ENCODE results near the gene CARHSP1. TPM values are rescaled to one million over a fixed set of nuclear protein-coding genes. Genes with fewer than 3 reads are reported as not detected.

The CARHSP1 gene
- total and polyA plus RNA-seq, 7 experiments from 2014 or later = 24.9 to 123 (median 39.2) TPM

DNA sequence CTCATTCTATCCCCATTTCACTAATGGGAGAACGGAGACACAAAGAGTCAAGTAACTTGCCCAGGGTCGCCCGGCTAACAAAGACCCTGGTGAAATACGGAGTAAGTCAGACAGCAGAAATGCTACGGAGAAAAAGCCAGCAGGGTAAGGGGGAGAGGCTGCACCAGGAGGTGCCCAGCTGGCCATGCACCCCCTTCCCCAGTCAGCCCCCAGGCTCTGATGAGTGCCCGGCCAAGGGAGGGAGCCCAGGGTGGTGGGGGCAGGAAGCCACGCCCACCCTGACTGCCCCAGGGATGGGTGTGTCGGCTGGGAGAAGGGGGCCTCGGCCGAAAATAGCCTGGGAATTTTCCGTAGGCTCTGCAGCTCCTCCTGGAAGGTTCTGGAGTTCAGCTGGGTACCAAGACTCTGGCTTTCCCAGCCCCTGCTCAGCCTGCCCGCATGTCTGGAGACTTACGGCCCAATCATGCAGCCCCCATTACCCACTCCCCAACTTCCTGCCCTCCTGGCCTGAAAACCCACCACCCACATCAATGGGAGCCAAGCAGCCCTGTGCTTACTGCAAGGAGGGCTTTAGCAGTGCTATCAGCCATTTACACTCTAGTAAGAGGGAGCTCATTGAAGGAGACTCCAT lies 4.2 kb downstream of the CARHSP1 start:
- Mint-ChIP-seq H3K4me3 (peak overlapping the region in 3 of 10 donors; percentile 12 to 78 (median 29)), H3K27ac (peak overlapping the region; percentile 18 to 87 (median 71)), H3K27me3 (no peaks in the 10 kb centered on the region), H3K4me1 (peaks cover 24 to 54% (median 48%) of the 10 kb centered on the region in 7 donors), H3K36me3 (no peaks in the 10 kb centered on the region), H3K9me3 (peaks cover 0 to 2% (median 0%) of the 10 kb centered on the region in 11 donors)
- Histone ChIP-seq H3K9me3 (ENCODE audit: control insufficient read depth in 2 of 3, low read length in 3 of 3) (no peaks in the 10 kb centered on the region), H3K27ac (ENCODE audit: low read depth, low read length) (peak overlapping the region; percentile 4), H3K36me3 (ENCODE audit: control insufficient read depth in 2 of 3, insufficient read depth in 3 of 3, low read length in 3 of 3) (no peaks in the 10 kb centered on the region), H3K4me3 (ENCODE audit: low read length) (no peak overlapping the region), H3K27me3 (ENCODE audit: control insufficient read depth in 2 of 2, insufficient read depth in 2 of 2, low read length in 2 of 2) (no peaks in the 10 kb centered on the region), H3K4me1 (ENCODE audit: control insufficient read depth in 2 of 2, insufficient read depth in 2 of 2, low read length in 2 of 2) (peaks cover 5 to 6% of the 10 kb centered on the region in 2 donors)
- ATAC-seq (no peak), DNase-seq (no peak)
- ChIA-PET CTCF (interaction anchor here (1.3 kb wide), 1 partner anchor 16 kb away, joined by 5 read pairs; no protein-coding TSS in a partner anchor), POLR2A (no interaction called here)
- intact Hi-C loops (cut with micrococcal nuclease) = loop anchor here in 1 of 2 donors (5.0 kb wide), 4 partner anchors 47 to 1878 kb away; partner anchors contain the start of genes ATF7IP2 and NUBP1

DNA sequence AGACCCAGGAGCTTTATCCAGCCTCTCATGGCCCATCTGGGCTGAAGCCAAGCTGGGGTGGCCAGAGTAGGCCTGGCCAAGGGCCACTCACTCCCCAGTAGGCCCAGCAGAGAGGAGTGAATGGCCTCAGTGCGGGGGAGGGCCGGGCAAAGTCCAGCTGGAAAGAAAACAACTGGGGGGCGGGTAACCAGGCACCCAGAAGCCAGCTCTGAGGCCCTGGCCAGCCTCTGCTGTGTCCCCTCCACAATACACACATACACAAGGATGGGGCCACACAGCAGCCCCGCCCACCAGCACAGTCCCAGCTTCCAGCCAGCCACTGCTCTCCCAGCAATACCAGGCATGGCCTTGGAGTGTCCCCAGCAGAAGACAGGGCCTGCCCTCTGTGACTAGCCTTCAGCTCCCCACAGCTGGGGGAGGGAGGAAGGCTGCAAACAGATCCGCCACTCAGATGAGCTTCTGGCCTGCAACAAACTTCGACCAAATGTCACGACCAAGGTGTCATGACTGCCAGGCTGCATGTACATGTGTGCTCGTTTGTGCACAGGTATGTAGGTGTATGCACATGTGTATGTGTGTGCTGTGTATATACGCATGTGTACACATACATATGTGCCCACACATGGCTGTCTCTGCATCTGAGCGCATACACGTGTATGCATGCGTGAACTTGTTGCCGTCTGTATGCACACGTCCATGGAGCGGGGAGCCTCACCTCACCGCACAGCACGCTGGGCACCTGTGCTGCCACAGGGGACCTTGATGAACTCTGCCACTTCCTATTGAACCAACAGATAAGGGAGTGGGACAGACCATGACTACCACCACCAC lies 5.0 kb downstream of the CARHSP1 start:
- CTCF ChIA-PET = interaction anchor here (0.9 to 1.3 kb wide), 2 partner anchors 11 to 17 kb away, joined by 5 to 8 read pairs; no protein-coding TSS in a partner anchor
- H3K36me3 Mint-ChIP-seq = peaks cover 0 to 3% (median 0%) of the 10 kb centered on the region in 5 donors
- H3K27me3 Mint-ChIP-seq = no peaks in the 10 kb centered on the region
- Histone ChIP-seq H3K4me1 (ENCODE audit: control insufficient read depth in 2 of 2, insufficient read depth in 2 of 2, low read length in 2 of 2) (peaks cover 0 to 6% of the 10 kb centered on the region in 2 donors), H3K4me3 (ENCODE audit: low read length) (no peak overlapping the region), H3K9me3 (ENCODE audit: control insufficient read depth in 2 of 3, low read length in 3 of 3) (no peaks in the 10 kb centered on the region), H3K27ac (ENCODE audit: low read depth, low read length) (no peak overlapping the region), H3K36me3 (ENCODE audit: control insufficient read depth in 2 of 3, insufficient read depth in 3 of 3, low read length in 3 of 3) (peaks cover 0 to 6% (median 0%) of the 10 kb centered on the region in 3 experiments), H3K27me3 (ENCODE audit: control insufficient read depth in 2 of 2, insufficient read depth in 2 of 2, low read length in 2 of 2) (no peaks in the 10 kb centered on the region)
- H3K27ac Mint-ChIP-seq = peak overlapping the region in 7 of 9 donors; percentile 51 to 83 (median 59)
- DNase-seq = no peak
- no peaks in the 10 kb centered on the region for H3K9me3 Mint-ChIP-seq
- intact Hi-C loops (cut with micrococcal nuclease) = no loop called here
- POLR2A ChIA-PET = interaction anchor here (1.0 kb wide), 1 partner anchor 14 kb away, joined by 3 read pairs; no protein-coding TSS in a partner anchor
- peak overlapping the region in 2 of 10 donors; percentile 12 to 78 for H3K4me3 Mint-ChIP-seq
- ATAC-seq = no peak
- peaks cover 17 to 48% (median 44%) of the 10 kb centered on the region in 7 donors for H3K4me1 Mint-ChIP-seq

DNA sequence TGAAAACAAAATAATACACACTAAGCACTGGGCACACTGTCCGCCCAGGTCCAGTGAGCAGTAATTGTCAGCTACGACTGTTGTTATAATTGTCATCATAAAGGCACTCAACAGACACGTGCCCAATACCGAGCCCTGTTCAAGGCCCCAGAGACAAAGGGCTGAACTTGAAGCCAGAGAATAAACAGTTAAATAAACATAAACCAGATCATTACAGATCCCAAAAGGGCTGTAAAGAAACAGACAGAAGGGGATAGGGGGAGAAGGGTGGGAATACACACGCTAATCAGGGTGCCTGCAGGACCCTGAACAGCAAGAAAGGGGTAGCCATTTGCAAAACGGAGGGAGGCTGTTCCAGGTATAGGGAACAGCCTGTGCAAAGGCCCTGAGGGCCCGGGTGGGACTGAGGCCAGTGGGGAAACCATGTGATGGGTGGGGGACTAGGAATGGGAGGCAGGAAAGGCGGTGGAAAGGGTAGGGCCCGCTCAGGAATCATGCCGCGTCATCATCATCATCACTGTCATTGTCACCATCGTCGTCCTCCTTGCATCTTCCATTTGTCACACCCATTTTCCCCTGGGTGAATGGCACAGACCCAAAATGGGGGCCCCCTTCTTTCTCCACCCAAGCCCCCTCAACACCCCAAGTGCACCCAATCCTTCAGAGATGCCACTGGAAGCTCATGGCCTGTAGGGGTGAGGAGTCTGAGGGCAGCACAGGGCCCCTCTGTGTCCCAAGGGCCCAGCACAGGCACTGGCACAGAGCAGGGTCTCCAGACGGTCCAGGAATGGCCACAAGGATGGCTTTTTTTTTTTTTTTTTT lies 6.3 kb downstream of the CARHSP1 start:
- H3K4me3 Mint-ChIP-seq = no peak overlapping the region

DNA sequence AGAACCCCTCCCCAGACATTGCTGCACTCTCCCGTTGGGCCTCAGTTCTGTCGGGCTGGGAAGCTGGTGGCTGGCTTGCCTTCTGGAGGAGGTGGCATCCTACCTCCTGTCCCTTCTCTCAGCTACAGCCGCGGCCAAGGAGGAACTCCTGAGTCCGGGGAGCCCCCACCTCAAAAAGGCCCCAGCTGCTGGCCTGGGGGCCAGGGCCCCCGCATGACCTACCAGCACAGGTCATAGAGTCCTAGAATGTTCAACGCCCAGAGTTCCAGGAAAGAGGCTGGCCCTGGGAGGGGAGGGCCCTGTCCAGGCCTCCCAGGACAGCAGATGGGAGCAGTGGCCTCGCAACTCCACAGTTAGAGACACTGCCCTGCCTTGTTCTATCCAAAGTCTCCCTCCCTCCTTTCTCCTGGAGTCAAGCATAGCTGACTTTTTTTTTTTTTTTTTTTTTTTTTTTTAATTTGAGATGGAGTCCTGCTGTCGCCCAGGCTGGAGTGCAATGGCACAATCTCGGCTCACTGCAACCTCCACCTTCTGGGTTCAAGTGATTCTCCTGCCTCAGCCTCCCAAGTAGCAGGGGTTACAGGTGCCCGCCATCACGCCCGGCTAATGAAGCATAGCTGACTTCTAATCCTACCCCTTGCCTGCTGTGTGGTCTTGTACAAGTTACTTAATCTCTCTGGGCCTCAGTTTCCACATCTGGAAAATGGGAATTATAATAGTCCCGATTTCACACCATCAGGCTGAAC lies 7.1 kb downstream of the CARHSP1 start:
- ChIA-PET CTCF (no interaction called here), POLR2A (interaction anchor here (0.6 kb wide), 2 partner anchors 11 to 40 kb away, joined by 3 to 4 read pairs; no protein-coding TSS in a partner anchor)
- Mint-ChIP-seq H3K27me3 (no peaks in the 10 kb centered on the region), H3K9me3 (no peaks in the 10 kb centered on the region), H3K27ac (peak overlapping the region in 6 of 9 donors; percentile 22 to 78 (median 39)), H3K4me3 (no peak overlapping the region), H3K4me1 (peaks cover 5 to 50% (median 40%) of the 10 kb centered on the region in 7 donors), H3K36me3 (peaks cover 0 to 14% (median 3%) of the 10 kb centered on the region in 5 donors)
- Histone ChIP-seq H3K4me3 (ENCODE audit: low read length) (no peak overlapping the region), H3K4me1 (ENCODE audit: control insufficient read depth in 2 of 2, insufficient read depth in 2 of 2, low read length in 2 of 2) (no peaks in the 10 kb centered on the region), H3K27ac (ENCODE audit: low read depth, low read length) (no peak overlapping the region), H3K9me3 (ENCODE audit: control insufficient read depth in 2 of 3, low read length in 3 of 3) (no peaks in the 10 kb centered on the region), H3K36me3 (ENCODE audit: control insufficient read depth in 2 of 3, insufficient read depth in 3 of 3, low read length in 3 of 3) (peaks cover 0 to 20% (median 0%) of the 10 kb centered on the region in 3 experiments), H3K27me3 (ENCODE audit: control insufficient read depth in 2 of 2, insufficient read depth in 2 of 2, low read length in 2 of 2) (no peaks in the 10 kb centered on the region)
- intact Hi-C loops (cut with micrococcal nuclease) = no loop called here
- no peak for ATAC-seq
- no peak for DNase-seq

More for the DNA sequence above, 6.3 kb downstream of the CARHSP1 start:
- peaks cover 0 to 16% (median 0%) of the 10 kb centered on the region in 3 experiments for H3K36me3 ChIP-seq (ENCODE audit: control insufficient read depth in 2 of 3, insufficient read depth in 3 of 3, low read length in 3 of 3)
- ChIA-PET CTCF (interaction anchor here (0.9 kb wide), 1 partner anchor 12 kb away, joined by 8 read pairs; no protein-coding TSS in a partner anchor), POLR2A (interaction anchor here (0.6 kb wide), 1 partner anchor 40 kb away, joined by 4 read pairs; no protein-coding TSS in a partner anchor)
- H3K27ac Mint-ChIP-seq = peak overlapping the region in 5 of 9 donors; percentile 16 to 78 (median 46)
- ATAC-seq (no peak), DNase-seq (no peak)
- peaks cover 11 to 52% (median 43%) of the 10 kb centered on the region in 7 donors for H3K4me1 Mint-ChIP-seq
- H3K9me3 ChIP-seq (ENCODE audit: control insufficient read depth in 2 of 3, low read length in 3 of 3) = no peaks in the 10 kb centered on the region
- H3K27me3 Mint-ChIP-seq = no peaks in the 10 kb centered on the region
- H3K9me3 Mint-ChIP-seq = no peaks in the 10 kb centered on the region
- intact Hi-C loops (cut with micrococcal nuclease) = no loop called here
- H3K4me1 ChIP-seq (ENCODE audit: control insufficient read depth in 2 of 2, insufficient read depth in 2 of 2, low read length in 2 of 2) = peaks cover 0 to 6% of the 10 kb centered on the region in 2 donors
- no peak overlapping the region for H3K4me3 ChIP-seq (ENCODE audit: low read length)
- H3K27ac ChIP-seq (ENCODE audit: low read depth, low read length) = no peak overlapping the region
- peaks cover 0 to 11% (median 3%) of the 10 kb centered on the region in 5 donors for H3K36me3 Mint-ChIP-seq
- no peaks in the 10 kb centered on the region for H3K27me3 ChIP-seq (ENCODE audit: control insufficient read depth in 2 of 2, insufficient read depth in 2 of 2, low read length in 2 of 2)

DNA sequence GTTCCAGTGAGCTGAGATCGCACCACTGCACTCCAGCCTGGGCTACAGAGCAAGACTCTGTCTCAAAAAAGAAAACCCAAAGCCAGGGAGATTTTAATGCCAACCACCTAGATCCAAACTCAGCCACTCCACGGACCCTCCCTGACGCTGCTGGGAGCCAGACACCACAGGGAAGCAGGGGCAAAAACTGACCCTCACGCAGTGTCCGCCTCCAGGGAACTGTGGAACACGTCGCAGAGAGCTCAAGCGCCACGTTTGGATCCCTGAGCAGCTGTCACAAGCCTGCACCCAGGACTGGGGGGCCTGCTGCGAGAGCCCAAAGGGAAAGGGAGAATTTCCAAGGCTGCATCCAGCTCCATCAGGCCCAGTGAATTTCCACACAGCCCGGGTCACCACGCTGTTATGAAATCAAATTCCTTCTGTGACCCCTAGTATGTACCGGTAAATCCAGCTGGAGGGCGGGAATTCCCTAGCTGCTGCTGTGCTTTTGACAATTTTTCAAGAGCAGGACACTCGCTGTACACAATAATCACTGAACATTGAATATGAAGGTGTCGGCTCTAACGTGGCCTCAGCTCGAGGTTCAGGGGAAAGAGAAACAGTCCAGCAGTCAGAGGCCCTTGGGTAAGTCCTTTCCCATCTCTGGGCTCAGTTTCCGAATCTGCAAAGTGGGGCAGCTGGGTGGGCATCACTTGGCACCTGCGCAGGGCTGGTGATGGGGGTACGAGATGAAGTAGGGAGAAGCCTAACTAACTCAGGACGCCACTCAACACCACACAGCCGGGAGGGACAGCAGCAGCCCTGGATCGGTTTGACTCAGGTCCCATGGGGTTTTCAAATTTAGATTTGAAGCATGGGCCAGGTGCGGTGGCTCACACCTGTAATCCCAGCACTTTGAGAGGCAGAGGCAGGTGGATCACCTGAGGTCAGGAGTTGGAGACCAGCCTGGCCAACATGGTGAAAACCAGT lies 8.6 kb downstream of the CARHSP1 start:
- ATAC-seq = no peak
- Mint-ChIP-seq H3K4me3 (no peak overlapping the region), H3K4me1 (peaks cover 5 to 44% (median 35%) of the 10 kb centered on the region in 7 donors), H3K36me3 (peaks cover 0 to 22% (median 8%) of the 10 kb centered on the region in 5 donors), H3K9me3 (no peaks in the 10 kb centered on the region), H3K27ac (peak overlapping the region in 3 of 9 donors; percentile 16 to 46 (median 43)), H3K27me3 (no peaks in the 10 kb centered on the region)
- Histone ChIP-seq H3K36me3 (ENCODE audit: control insufficient read depth in 2 of 3, insufficient read depth in 3 of 3, low read length in 3 of 3) (peaks cover 0 to 35% (median 0%) of the 10 kb centered on the region in 3 experiments), H3K4me1 (ENCODE audit: control insufficient read depth in 2 of 2, insufficient read depth in 2 of 2, low read length in 2 of 2) (no peaks in the 10 kb centered on the region), H3K9me3 (ENCODE audit: control insufficient read depth in 2 of 3, low read length in 3 of 3) (no peaks in the 10 kb centered on the region), H3K4me3 (ENCODE audit: low read length) (no peak overlapping the region), H3K27me3 (ENCODE audit: control insufficient read depth in 2 of 2, insufficient read depth in 2 of 2, low read length in 2 of 2) (no peaks in the 10 kb centered on the region), H3K27ac (ENCODE audit: low read depth, low read length) (no peak overlapping the region)
- ChIA-PET CTCF (no interaction called here), POLR2A (no interaction called here)
- DNase-seq = no peak
- intact Hi-C loops (cut with micrococcal nuclease) = no loop called here

Data from naive thymus-derived CD4-positive, alpha-beta T cell (primary cell).